Measurements from ENCODE around the gene ANO2. TPM values are rescaled to one million over a fixed set of nuclear protein-coding genes. Genes with fewer than 3 reads are reported as not detected.
"Not testable (repeated sequence)": the region's sequence is repeated elsewhere in the genome, so short reads cannot be mapped to it uniquely, and the experiment has no call there.

The ANO2 gene
- total RNA-seq, 1 experiment from 2014 or later = not detected

DNA sequence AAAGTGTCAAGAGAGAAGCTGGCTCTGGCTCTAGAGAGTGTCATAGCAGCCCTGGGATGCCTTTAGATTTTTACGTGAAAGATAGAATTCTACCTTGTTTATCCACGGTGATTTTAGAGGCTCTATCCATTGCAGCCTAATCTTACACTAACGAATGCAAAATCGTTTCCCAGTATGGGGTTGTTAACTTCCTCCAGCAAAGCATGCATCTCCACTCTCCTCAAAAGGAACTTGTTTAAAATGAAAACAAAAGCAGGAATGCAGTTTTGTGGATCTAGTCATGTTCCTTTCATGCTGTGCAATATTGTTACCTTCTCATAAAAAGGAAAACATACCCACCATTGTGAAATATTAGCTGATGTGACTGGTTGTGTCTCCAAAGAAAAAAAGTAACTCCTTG is 88.4 kb downstream of the ANO2 start:
- Histone ChIP-seq H3K27ac (no peak overlapping the region), H3K9me3 (replicated peaks) (no peaks in the 10 kb centered on the region), H3K36me3 (no peaks in the 10 kb centered on the region), H3K4me1 (replicated peaks) (no peaks in the 10 kb centered on the region), H3K4me3 (no peak overlapping the region), H3K27me3 (replicated peaks) (peaks cover 17% of the 10 kb centered on the region)
- DNase-seq (ENCODE audit: low read depth in 1 of 2, low spot score in 2 of 2) = no peak

DNA sequence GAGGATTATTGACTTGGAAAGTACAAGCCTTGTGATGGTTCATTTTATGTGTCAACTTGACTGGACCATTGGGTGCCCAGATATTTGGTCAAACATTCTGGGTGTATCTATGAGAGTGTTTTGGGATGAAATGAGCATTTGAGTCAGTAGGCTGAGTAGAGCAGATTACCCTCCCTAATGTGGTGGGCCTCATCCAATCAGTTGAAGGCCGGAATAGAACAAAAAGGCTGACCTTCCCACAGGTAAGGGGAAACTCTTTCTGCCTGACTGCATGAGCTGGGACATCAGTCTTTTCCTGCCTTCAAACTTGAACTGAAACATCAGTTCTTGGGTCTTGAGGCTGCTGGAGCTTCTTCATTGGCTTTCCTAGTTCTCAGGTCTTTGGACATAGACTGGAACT is 98.1 kb downstream of the ANO2 start:
- Histone ChIP-seq H3K4me1 (replicated peaks) (no peaks in the 10 kb centered on the region), H3K9me3 (replicated peaks) (no peaks in the 10 kb centered on the region), H3K27ac (no peak overlapping the region), H3K4me3 (no peak overlapping the region), H3K27me3 (replicated peaks) (0 out of 2 replicates have a peak, but pooled peaks cover 6% of the 10 kb centered on the region), H3K36me3 (no peaks in the 10 kb centered on the region)
- no peak for DNase-seq (ENCODE audit: low read depth in 1 of 2, low spot score in 2 of 2)

DNA sequence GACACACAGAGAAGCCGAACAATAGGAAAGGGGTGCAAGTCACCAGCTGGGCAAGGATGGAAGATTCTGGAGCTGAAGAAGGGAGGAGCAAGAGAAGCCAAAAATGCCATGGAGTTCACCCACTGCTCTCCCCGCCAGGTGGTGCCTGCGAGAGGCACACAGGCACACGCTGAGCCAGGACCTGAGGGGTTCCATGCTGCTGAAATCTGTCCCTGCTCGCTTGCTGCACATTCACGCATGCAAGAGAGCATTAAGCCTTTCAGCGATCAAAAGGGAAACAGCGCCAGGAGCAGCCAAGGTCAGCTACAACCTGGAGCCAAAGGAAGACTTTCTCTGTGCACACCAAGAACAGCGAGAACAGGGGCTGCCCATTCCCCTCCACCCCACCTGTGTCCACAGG is 104.1 kb downstream of the ANO2 start:
- Histone ChIP-seq H3K9me3 (replicated peaks) (no peaks in the 10 kb centered on the region), H3K4me3 (no peak overlapping the region), H3K27me3 (replicated peaks) (peaks cover 3% of the 10 kb centered on the region), H3K4me1 (replicated peaks) (no peaks in the 10 kb centered on the region), H3K27ac (no peak overlapping the region), H3K36me3 (no peaks in the 10 kb centered on the region)
- DNase-seq (ENCODE audit: low read depth in 1 of 2, low spot score in 2 of 2) = no peak

DNA sequence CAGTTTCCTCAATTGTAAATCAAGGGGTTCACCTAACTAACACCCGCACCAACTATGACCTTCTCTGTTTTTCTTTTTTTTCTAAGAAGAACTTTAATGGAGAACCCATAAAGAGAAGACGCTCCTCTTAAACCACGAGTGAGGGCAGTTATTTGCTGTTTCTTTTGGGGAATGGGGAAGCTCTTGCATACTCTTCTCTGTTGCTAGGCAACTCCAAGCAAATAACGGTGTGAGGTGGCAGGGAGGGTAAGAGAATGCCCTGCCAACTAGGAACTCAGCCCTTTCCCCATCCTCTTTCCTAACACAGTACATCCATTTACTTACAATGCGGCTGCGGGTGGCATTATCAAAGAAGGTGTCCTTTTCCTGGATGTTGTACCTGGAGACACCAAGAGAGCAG is 114.9 kb downstream of the ANO2 start:
- no peak overlapping the region for H3K27ac ChIP-seq
- H3K36me3 ChIP-seq = no peaks in the 10 kb centered on the region
- H3K4me3 ChIP-seq = no peak overlapping the region
- peaks cover 18% of the 10 kb centered on the region for H3K27me3 ChIP-seq (replicated peaks)
- no peaks in the 10 kb centered on the region for H3K4me1 ChIP-seq (replicated peaks)
- no peak for DNase-seq (ENCODE audit: low read depth in 1 of 2, low spot score in 2 of 2)
- no peaks in the 10 kb centered on the region for H3K9me3 ChIP-seq (replicated peaks)

DNA sequence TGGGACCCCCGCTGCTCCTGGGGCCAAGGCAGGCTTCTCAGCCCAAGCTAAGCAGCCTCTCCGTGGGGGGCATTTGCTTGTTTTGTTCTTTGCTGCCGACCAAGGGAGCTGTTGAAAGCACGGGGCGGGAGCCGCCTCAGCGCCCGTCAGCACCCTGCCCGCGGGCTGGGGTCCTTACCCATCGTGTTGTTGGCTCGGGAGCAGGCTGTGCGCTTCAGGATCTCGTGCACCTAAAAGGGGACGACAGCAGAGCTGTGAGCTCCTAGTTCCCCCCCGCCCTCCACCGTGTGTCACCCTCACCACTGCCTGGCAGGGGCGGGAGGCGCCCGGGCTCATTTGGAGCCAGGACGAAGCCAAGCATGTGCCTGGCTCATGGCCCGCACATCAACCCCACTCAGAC is 117.5 kb downstream of the ANO2 start:
- Histone ChIP-seq H3K4me1 (replicated peaks) (no peaks in the 10 kb centered on the region), H3K9me3 (replicated peaks) (no peaks in the 10 kb centered on the region), H3K4me3 (no peak overlapping the region), H3K36me3 (no peaks in the 10 kb centered on the region), H3K27ac (no peak overlapping the region), H3K27me3 (replicated peaks) (peaks cover 7% of the 10 kb centered on the region; the same call in 1 of the 2 replicates)
- DNase-seq (ENCODE audit: low read depth in 1 of 2, low spot score in 2 of 2) = no peak

DNA sequence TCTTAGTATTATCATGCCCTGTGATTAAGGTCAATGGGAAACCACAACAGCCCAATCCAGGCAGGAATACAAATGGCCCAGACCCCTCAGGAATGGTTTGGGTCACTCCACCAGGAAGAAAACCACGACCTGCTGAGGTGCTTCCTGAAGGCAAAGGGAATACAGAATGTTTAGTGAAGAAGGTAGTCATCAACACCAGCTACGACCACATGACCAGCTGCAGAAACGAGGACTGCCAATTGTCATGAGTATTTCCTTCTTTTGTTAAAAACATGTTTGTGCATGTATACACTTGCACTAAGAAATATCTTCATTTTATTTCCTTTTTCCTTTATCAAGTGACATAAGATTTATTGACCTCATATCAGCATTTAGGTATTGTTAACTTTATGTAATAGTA is 119.3 kb downstream of the ANO2 start:
- DNase-seq (ENCODE audit: low read depth in 1 of 2, low spot score in 2 of 2); H3K4me3 ChIP-seq; H3K27ac ChIP-seq; H3K4me1 ChIP-seq (replicated peaks); H3K27me3 ChIP-seq (replicated peaks); H3K9me3 ChIP-seq (replicated peaks); H3K36me3 ChIP-seq: not testable (repeated sequence)

DNA sequence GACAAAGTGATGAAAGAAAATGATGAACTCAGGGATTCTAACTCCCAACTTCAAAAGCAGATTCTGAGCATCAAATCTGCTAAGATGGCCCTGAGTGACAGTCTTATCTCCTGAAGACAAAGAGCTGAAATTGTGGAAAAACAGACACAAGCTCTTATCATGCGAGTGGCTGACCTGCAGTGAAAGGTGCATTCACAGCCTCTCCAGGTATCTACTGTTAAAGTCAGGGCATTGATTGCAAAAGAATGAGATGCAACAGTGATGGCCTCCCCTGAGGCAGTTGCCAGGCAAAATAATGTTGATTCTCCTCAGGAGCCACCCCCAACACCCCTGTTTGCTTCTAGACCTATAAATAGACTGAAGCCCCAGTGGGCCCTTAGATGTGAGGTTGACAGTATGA is 126.2 kb downstream of the ANO2 start:
- not testable (repeated sequence) for H3K9me3 ChIP-seq (replicated peaks); H3K4me1 ChIP-seq (replicated peaks); H3K27me3 ChIP-seq (replicated peaks); H3K27ac ChIP-seq; H3K4me3 ChIP-seq; H3K36me3 ChIP-seq; DNase-seq (ENCODE audit: low read depth in 1 of 2, low spot score in 2 of 2)

DNA sequence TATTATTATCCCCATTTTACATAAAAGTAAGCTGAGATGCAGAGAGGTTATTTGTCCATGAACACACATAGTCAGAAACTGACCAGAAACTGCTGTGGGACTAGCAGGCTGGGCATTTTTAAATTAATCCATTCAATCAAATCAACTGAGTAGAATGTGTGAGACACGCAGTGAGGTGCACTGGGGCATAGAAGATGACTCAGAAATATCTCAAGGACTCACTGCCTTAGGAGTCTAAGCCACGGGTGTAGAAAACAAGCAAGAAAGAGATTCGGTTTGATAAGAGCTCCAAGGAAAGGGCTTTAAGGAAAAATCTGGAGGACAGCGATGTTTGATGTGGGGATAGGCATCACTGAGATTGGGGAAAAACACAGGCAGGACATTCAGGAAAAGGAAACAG is 127.8 kb downstream of the ANO2 start:
- Histone ChIP-seq H3K4me1 (replicated peaks) (no peaks in the 10 kb centered on the region), H3K27ac (no peak overlapping the region), H3K36me3 (no peaks in the 10 kb centered on the region), H3K9me3 (replicated peaks) (peaks cover 5% of the 10 kb centered on the region), H3K27me3 (replicated peaks) (no peaks in the 10 kb centered on the region; the same call in 1 of the 2 replicates), H3K4me3 (no peak overlapping the region)
- no peak for DNase-seq (ENCODE audit: low read depth in 1 of 2, low spot score in 2 of 2)

DNA sequence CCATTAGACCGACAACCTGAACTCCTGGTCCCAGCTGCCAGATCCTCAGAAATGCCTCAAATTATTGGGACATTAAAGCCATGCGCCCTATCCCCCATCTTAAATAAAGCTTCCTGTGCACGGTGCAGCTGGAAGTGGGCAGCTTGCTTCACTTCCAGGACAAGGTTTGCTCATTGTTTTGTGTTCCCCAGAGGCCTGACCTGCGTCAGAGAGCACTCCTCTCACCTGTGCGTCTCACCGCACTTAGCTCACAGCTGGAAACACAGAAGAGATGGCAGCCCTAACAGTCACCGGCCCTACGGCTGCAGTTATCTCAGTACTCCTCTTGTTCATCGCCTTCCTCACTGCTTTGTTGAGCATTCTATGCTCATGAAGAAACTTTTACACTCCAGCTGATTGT is 135.5 kb downstream of the ANO2 start:
- Histone ChIP-seq H3K27me3 (replicated peaks) (0 out of 2 replicates have a peak, but pooled peaks cover 2% of the 10 kb centered on the region), H3K36me3 (no peaks in the 10 kb centered on the region), H3K9me3 (replicated peaks) (no peaks in the 10 kb centered on the region), H3K27ac (no peak overlapping the region), H3K4me1 (replicated peaks) (no peaks in the 10 kb centered on the region), H3K4me3 (no peak overlapping the region)
- no peak for DNase-seq (ENCODE audit: low read depth in 1 of 2, low spot score in 2 of 2)

DNA sequence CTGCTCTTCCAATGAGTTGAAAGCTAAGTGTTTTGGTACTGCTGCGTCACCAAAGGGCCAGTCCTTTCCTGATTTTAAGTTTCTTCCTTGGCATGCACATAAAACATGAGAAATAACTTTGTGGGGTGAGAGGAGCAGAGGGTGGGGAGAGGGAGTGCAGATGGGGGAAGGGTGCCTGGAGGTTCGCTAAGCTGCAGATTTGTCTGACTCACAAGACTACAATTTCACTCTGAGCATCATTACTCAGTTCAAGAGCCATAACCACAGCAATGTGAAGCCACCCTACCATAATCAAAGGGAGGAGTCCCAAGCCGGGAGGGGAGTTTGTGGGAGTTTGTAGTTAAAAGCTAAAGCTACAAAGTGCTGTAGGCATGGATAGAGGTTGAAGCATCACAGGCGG is 136.1 kb downstream of the ANO2 start:
- 0 out of 2 replicates have a peak, but pooled peaks cover 2% of the 10 kb centered on the region for H3K27me3 ChIP-seq (replicated peaks)
- peak in 1 of 2 experiments; percentile 12 for DNase-seq (ENCODE audit: low read depth in 1 of 2, low spot score in 2 of 2)
- no peaks in the 10 kb centered on the region for H3K36me3 ChIP-seq
- no peaks in the 10 kb centered on the region for H3K4me1 ChIP-seq (replicated peaks)
- H3K9me3 ChIP-seq (replicated peaks) = no peaks in the 10 kb centered on the region
- no peak overlapping the region for H3K4me3 ChIP-seq
- H3K27ac ChIP-seq = no peak overlapping the region

DNA sequence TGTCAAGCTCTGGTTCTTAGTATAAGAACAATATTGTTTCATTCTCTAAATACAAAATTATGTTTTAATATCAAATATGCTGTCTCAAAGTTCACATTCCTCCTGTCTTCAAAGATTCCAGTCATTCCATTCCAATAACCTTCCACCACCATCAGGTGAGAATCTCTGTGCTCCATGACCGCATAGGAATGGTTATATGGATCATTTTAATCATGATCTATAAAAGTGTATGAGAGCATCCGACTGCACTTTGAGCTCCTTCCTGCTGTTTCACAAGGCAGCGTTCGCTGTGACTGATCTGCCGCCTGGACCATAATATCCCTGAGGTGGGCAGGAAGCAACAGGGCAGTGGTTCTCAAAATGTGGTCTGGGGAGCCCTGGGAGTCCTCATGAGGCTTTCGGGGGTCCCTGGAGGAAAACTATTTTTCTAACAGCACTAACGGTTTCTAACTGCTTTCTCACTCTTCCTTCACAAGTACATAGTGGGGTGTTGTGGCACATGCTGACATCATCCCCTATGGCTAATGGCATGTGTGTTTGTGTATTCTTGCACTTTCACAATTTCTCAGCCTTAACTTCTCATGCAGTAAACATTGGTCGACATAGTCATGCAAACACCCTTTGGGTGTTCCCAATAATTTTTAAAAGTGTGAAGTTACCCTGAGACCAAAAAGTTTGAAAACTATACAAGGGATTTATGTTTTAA is 137.4 kb downstream of the ANO2 start:
- no peak overlapping the region for H3K4me3 ChIP-seq
- H3K36me3 ChIP-seq = no peaks in the 10 kb centered on the region
- 0 out of 2 replicates have a peak, but pooled peaks cover 2% of the 10 kb centered on the region for H3K27me3 ChIP-seq (replicated peaks)
- H3K27ac ChIP-seq = no peak overlapping the region
- H3K9me3 ChIP-seq (replicated peaks) = no peaks in the 10 kb centered on the region
- H3K4me1 ChIP-seq (replicated peaks) = no peaks in the 10 kb centered on the region
- no peak for DNase-seq (ENCODE audit: low read depth in 1 of 2, low spot score in 2 of 2)

DNA sequence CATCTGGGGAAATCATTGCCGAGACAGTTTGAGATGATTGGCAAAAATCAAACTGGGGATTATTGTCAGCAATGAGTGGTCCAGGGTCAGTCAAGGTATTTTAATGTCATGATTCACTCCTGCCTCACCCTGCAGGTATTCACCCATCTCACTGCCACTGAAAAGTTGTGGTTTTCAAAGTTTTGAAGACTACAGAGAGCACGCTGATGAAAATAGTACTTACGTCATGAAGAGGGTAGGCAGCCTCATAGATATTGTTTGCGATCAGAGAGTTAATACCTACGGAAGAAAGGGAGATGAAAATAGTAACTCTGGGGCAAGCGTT is 138.0 kb downstream of the ANO2 start:
- Histone ChIP-seq H3K27me3 (replicated peaks) (0 out of 2 replicates have a peak, but pooled peaks cover 2% of the 10 kb centered on the region), H3K9me3 (replicated peaks) (no peaks in the 10 kb centered on the region), H3K36me3 (no peaks in the 10 kb centered on the region), H3K4me1 (replicated peaks) (no peaks in the 10 kb centered on the region), H3K27ac (no peak overlapping the region), H3K4me3 (no peak overlapping the region)
- DNase-seq (ENCODE audit: low read depth in 1 of 2, low spot score in 2 of 2) = no peak

DNA sequence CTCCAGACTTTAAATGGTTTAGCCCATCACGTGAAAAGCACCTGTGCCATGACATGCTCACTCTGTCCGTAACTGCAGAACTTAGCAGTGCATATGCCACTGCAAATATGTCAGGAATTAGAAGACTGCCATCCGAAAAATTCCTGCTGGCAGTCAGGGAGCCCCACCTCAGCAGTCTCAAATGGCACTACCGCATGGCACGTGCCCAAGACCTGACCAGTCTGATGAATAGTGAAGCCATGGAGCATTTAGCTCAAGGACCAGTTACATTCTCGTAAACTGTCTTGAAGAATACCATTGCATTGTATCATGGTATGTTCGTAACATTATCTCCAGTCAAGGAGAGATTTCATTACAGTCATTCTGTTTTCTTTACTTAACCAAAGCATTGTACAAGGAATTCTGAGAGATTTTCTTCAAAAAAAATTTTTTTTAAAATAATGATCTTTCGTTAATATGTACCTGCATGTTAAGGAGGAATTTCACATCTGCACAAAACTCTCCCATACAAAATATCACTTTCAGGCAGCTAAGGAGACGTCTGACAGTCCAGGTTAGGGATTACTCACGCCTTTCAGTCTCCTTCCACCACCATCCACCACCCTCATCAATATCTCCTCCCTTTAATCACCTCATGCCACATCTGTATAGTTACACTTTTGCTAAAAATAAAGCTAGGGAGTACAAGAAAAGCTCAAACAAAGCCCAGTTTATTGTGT is 138.5 kb downstream of the ANO2 start:
- Histone ChIP-seq H3K4me1 (replicated peaks) (no peaks in the 10 kb centered on the region), H3K4me3 (no peak overlapping the region), H3K9me3 (replicated peaks) (no peaks in the 10 kb centered on the region), H3K27ac (no peak overlapping the region), H3K27me3 (replicated peaks) (0 out of 2 replicates have a peak, but pooled peaks cover 2% of the 10 kb centered on the region), H3K36me3 (no peaks in the 10 kb centered on the region)
- DNase-seq (ENCODE audit: low read depth in 1 of 2, low spot score in 2 of 2) = no peak

DNA sequence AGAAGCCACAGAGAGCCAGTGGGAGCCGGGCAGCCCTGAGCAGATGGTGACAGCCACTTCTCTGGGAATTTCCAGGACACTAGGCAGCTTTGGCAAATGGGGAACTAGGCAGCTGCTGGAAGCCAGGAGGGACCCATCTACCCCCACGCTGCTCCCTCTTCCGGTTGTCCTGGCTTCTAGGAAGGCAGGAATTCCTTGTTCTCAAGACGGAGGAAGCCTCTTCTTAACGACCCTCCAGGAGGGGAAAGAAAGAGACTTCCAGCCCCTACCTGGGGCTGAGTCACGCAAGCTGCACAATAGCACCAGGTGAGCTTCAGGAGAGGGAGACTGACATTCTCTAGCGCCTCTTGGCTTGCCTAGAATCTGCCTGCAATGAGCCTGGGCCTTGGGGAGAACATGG is 141.5 kb downstream of the ANO2 start:
- DNase-seq (ENCODE audit: low read depth in 1 of 2, low spot score in 2 of 2) = no peak

More for the DNA sequence above, 141.5 kb downstream of the ANO2 start:
- H3K4me1 ChIP-seq (replicated peaks) = no peaks in the 10 kb centered on the region
- no peak overlapping the region for H3K27ac ChIP-seq
- H3K27me3 ChIP-seq (replicated peaks) = no peaks in the 10 kb centered on the region
- H3K9me3 ChIP-seq (replicated peaks) = no peaks in the 10 kb centered on the region
- H3K36me3 ChIP-seq = no peaks in the 10 kb centered on the region
- H3K4me3 ChIP-seq = no peak overlapping the region
